ENCODE results near the gene CYTH3.

Gene CYTH3

GRCh38 chr7:6268907-6269306 lies 3.5 kb downstream of the CYTH3 start:
- no peak overlapping the region for H3K27ac ChIP-seq (ENCODE audit: low read depth, low read length)
- H3K4me3 ChIP-seq (ENCODE audit: low read depth, low read length): no peak overlapping the region
- H3K27me3 ChIP-seq (ENCODE audit: control insufficient read depth, insufficient read depth, low read length): peaks cover 18% of the 10 kb centered on the region
- no peaks in the 10 kb centered on the region for H3K36me3 ChIP-seq (ENCODE audit: control insufficient read depth, insufficient read depth, low read length)
- H3K4me1 ChIP-seq (ENCODE audit: control insufficient read depth, insufficient read depth, low read length): peaks cover 26% of the 10 kb centered on the region
- no peaks in the 10 kb centered on the region for H3K9me3 ChIP-seq (ENCODE audit: control insufficient read depth, insufficient read depth, low read length)
- no peak overlapping the region for H3K9ac ChIP-seq (ENCODE audit: low read depth, low read length)

DNA sequence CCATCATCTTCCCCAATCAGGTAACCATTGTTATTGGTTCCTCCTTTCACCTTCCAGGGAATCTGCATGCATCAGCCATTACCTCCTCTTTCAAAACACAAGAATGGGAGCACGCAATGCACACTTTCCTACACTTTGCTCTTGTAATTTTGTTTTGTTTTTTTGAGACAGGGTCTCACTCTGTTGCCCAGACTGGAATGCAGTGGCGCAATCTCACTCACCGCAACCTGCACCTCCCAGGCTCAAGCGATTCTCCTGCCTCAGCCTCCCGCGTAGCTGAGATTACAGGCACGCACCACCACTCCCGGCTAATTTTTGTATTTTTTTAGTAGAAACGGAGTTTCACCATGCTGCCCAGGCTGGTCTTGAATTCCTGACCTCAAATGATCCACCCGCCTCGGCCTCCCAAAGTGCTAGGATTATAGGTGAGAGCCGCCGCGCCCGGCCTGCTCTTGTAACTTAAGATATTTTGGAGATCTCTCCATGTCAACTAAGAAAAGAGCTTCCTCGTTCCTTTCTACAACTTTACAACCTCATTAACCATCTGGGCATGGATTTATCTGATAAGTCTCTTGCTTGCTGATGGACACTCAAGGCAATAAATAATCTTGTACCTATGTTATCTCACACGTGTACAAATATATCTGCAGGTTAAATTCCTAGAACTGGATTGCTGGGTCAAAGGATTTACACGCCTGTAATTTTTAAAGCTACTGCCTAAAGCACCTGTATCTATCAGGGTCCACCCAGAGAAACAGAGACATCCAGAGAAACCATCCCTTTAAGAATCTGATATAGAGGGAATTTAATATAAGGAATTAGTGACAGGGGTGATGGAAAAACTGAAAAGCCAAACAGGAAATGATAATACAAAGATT lies 4.2 kb downstream of the CYTH3 start:
- Histone ChIP-seq H3K36me3 (ENCODE audit: control insufficient read depth, insufficient read depth, low read length) (no peaks in the 10 kb centered on the region), H3K9me3 (ENCODE audit: control insufficient read depth, insufficient read depth, low read length) (no peaks in the 10 kb centered on the region), H3K4me3 (ENCODE audit: low read depth, low read length) (no peak overlapping the region), H3K4me1 (ENCODE audit: control insufficient read depth, insufficient read depth, low read length) (peaks cover 22% of the 10 kb centered on the region), H3K27me3 (ENCODE audit: control insufficient read depth, insufficient read depth, low read length) (peaks cover 18% of the 10 kb centered on the region), H3K27ac (ENCODE audit: low read depth, low read length) (no peak overlapping the region), H3K9ac (ENCODE audit: low read depth, low read length) (no peak overlapping the region)

DNA sequence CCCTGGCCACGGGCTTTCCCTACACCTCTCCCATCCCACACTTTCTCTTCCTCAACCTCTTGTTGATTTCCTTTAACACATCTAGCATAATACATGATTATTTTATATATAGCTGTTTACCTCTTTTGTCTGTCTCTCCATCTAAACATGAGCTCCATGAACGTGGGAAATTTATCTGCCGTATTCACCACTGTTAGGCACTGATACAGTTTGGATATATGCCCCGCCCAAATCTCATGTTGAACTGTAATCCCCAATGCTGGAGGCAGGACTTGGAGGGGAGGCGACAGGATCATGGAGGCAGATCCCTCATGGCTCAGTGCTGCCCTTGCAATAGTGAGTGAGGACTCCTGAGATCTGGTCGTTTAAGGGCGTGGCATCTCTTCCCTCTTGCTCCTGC lies 5.7 kb downstream of the CYTH3 start:
- Histone ChIP-seq H3K27me3 (ENCODE audit: control insufficient read depth, insufficient read depth, low read length) (peaks cover 15% of the 10 kb centered on the region), H3K9me3 (ENCODE audit: control insufficient read depth, insufficient read depth, low read length) (no peaks in the 10 kb centered on the region), H3K4me1 (ENCODE audit: control insufficient read depth, insufficient read depth, low read length) (peaks cover 16% of the 10 kb centered on the region), H3K27ac (ENCODE audit: low read depth, low read length) (no peak overlapping the region), H3K36me3 (ENCODE audit: control insufficient read depth, insufficient read depth, low read length) (no peaks in the 10 kb centered on the region), H3K4me3 (ENCODE audit: low read depth, low read length) (no peak overlapping the region), H3K9ac (ENCODE audit: low read depth, low read length) (no peak overlapping the region)

- Histone ChIP-seq H3K9me3 (ENCODE audit: control insufficient read depth, insufficient read depth, low read length) (no peaks in the 10 kb centered on the region), H3K36me3 (ENCODE audit: control insufficient read depth, insufficient read depth, low read length) (no peaks in the 10 kb centered on the region), H3K4me1 (ENCODE audit: control insufficient read depth, insufficient read depth, low read length) (peaks cover 29% of the 10 kb centered on the region), H3K4me3 (ENCODE audit: low read depth, low read length) (no peak overlapping the region), H3K27me3 (ENCODE audit: control insufficient read depth, insufficient read depth, low read length) (no peaks in the 10 kb centered on the region), H3K27ac (ENCODE audit: low read depth, low read length) (no peak overlapping the region), H3K9ac (ENCODE audit: low read depth, low read length) (no peak overlapping the region)
Measured at GRCh38 chr7:6262221-6262620, 10.2 kb downstream of the CYTH3 start.

DNA sequence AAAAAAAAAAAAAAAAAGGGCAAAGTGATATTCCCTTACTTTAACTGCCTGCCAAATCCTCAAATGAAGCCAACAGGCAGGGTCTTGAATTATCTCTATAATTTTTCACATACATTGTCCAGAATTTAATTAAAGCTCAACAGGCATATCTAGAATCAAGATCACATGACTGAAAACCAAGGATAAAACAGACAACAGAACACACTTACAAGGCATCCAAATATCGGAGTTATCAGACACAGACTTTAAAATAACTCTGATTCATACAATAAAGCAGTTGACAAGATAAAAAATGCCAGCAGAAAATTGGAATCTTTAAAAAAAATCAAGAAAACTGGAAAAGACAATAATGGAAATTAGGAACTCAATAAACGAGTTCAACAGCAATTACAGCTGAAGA lies 10.7 kb downstream of the CYTH3 start:
- H3K9ac ChIP-seq (ENCODE audit: low read depth, low read length): no peak overlapping the region
- H3K36me3 ChIP-seq (ENCODE audit: control insufficient read depth, insufficient read depth, low read length): no peaks in the 10 kb centered on the region
- H3K4me3 ChIP-seq (ENCODE audit: low read depth, low read length): no peak overlapping the region
- no peak overlapping the region for H3K27ac ChIP-seq (ENCODE audit: low read depth, low read length)
- no peaks in the 10 kb centered on the region for H3K27me3 ChIP-seq (ENCODE audit: control insufficient read depth, insufficient read depth, low read length)
- H3K9me3 ChIP-seq (ENCODE audit: control insufficient read depth, insufficient read depth, low read length): no peaks in the 10 kb centered on the region
- H3K4me1 ChIP-seq (ENCODE audit: control insufficient read depth, insufficient read depth, low read length): peaks cover 31% of the 10 kb centered on the region

DNA sequence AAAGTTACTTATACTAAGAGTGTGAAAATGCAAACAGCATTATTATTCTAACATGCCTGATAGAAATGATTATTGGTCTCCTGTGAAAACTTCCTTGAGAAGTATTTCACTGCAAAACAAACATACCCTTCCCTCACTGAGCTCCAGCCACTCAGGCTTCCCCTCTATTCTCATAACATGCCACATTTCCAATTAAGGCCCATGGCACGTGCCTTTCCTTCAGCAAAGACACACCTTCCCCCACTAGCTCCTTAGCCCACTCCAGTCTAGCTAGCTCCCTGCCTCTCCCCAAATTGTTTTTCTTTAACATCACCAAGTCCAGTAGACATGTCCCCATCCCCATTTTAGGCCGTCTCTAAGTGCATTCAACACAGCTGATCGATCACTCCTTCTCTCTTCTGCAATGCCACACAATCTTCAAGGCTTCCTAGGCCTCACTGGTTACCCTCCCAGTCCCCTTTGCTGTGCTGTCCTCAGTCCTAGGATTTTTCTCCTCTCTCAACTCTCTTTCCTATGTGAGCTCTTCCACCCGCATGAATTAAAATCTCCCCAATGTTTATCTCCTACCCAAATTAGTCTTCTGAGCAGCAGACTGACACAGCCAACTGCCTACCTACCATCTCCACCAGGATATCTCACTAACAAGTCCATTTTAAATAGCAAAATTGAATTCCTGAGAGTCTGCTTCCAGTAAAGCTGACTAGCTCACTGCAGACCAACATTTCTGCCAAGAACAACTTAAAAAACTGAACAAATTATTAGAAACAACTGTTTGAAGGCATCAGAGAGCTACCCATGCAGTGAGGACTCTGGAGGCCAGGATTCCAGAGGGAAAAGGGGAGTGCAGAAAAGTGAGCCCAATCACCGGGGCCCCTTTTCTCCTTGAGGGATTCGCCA lies 11.9 kb downstream of the CYTH3 start:
- Histone ChIP-seq H3K27me3 (ENCODE audit: control insufficient read depth, insufficient read depth, low read length) (no peaks in the 10 kb centered on the region), H3K9ac (ENCODE audit: low read depth, low read length) (no peak overlapping the region), H3K27ac (ENCODE audit: low read depth, low read length) (no peak overlapping the region), H3K9me3 (ENCODE audit: control insufficient read depth, insufficient read depth, low read length) (no peaks in the 10 kb centered on the region), H3K4me1 (ENCODE audit: control insufficient read depth, insufficient read depth, low read length) (peaks cover 39% of the 10 kb centered on the region), H3K4me3 (ENCODE audit: low read depth, low read length) (no peak overlapping the region), H3K36me3 (ENCODE audit: control insufficient read depth, insufficient read depth, low read length) (no peaks in the 10 kb centered on the region)

GRCh38 chr7:6259257-6259656 lies 13.2 kb downstream of the CYTH3 start:
- no peak overlapping the region for H3K4me3 ChIP-seq (ENCODE audit: low read depth, low read length)
- H3K4me1 ChIP-seq (ENCODE audit: control insufficient read depth, insufficient read depth, low read length): peaks cover 39% of the 10 kb centered on the region
- no peaks in the 10 kb centered on the region for H3K27me3 ChIP-seq (ENCODE audit: control insufficient read depth, insufficient read depth, low read length)
- H3K27ac ChIP-seq (ENCODE audit: low read depth, low read length): no peak overlapping the region
- no peaks in the 10 kb centered on the region for H3K36me3 ChIP-seq (ENCODE audit: control insufficient read depth, insufficient read depth, low read length)
- no peaks in the 10 kb centered on the region for H3K9me3 ChIP-seq (ENCODE audit: control insufficient read depth, insufficient read depth, low read length)
- no peak overlapping the region for H3K9ac ChIP-seq (ENCODE audit: low read depth, low read length)

DNA sequence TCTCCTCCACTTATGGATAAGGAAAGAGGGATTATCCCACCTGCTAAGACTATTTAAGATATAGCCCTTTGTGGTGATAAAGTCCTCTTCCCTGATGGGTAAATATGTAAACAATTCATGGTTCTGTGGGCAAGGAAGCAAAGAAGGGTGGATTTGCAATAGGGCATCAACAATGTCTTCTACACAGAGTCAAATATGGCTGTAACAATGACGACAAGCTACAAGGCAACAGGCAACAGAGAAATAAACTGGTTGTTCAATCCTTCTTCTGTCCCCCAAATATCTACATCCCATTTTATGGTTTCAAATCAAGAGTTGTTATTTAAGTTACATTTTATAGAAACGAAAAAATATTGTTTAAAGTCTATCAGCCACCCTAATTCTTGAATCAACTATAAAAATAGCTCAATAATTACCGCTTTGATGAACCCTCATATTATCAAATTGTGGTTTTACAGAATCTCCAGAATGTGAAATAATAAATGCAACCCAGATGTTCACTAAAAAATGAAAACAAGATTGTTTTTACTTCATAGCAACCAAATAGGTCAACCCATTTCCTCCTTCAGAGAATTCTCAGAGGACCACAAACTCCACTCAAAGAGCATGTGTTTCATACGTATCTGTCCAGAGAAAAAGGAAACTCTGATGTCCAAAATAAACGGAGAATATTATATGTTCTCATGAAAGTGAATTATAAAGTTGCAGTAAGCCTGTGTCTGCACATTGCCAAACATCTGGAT lies 13.8 kb downstream of the CYTH3 start:
- no peaks in the 10 kb centered on the region for H3K9me3 ChIP-seq (ENCODE audit: control insufficient read depth, insufficient read depth, low read length)
- peaks cover 39% of the 10 kb centered on the region for H3K4me1 ChIP-seq (ENCODE audit: control insufficient read depth, insufficient read depth, low read length)
- no peak overlapping the region for H3K27ac ChIP-seq (ENCODE audit: low read depth, low read length)
- H3K4me3 ChIP-seq (ENCODE audit: low read depth, low read length): no peak overlapping the region
- no peaks in the 10 kb centered on the region for H3K36me3 ChIP-seq (ENCODE audit: control insufficient read depth, insufficient read depth, low read length)
- no peak overlapping the region for H3K9ac ChIP-seq (ENCODE audit: low read depth, low read length)
- H3K27me3 ChIP-seq (ENCODE audit: control insufficient read depth, insufficient read depth, low read length): no peaks in the 10 kb centered on the region

DNA sequence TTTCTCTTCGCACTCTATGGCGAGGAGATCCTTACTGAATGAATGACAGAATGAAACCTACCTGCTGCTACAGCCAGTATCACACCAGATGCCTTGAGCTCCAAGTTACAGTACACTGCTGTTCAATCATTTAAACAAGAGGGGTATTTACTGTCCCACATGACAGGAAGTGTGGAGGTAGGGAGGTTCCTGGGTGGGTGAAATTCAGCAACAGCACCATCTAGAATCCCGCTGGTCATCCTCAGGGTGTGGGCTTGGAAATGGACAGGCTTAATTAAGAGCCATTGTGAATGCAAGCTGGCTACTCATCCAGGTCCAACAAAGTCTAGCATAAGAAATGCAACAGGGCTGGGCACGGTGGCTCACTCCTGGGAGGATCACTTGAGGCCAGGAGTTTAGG lies 14.7 kb downstream of the CYTH3 start:
- H3K4me1 ChIP-seq (ENCODE audit: control insufficient read depth, insufficient read depth, low read length): peaks cover 39% of the 10 kb centered on the region
- H3K27ac ChIP-seq (ENCODE audit: low read depth, low read length): no peak overlapping the region
- no peaks in the 10 kb centered on the region for H3K27me3 ChIP-seq (ENCODE audit: control insufficient read depth, insufficient read depth, low read length)
- no peak overlapping the region for H3K4me3 ChIP-seq (ENCODE audit: low read depth, low read length)
- no peaks in the 10 kb centered on the region for H3K9me3 ChIP-seq (ENCODE audit: control insufficient read depth, insufficient read depth, low read length)
- H3K9ac ChIP-seq (ENCODE audit: low read depth, low read length): no peak overlapping the region
- H3K36me3 ChIP-seq (ENCODE audit: control insufficient read depth, insufficient read depth, low read length): no peaks in the 10 kb centered on the region

DNA sequence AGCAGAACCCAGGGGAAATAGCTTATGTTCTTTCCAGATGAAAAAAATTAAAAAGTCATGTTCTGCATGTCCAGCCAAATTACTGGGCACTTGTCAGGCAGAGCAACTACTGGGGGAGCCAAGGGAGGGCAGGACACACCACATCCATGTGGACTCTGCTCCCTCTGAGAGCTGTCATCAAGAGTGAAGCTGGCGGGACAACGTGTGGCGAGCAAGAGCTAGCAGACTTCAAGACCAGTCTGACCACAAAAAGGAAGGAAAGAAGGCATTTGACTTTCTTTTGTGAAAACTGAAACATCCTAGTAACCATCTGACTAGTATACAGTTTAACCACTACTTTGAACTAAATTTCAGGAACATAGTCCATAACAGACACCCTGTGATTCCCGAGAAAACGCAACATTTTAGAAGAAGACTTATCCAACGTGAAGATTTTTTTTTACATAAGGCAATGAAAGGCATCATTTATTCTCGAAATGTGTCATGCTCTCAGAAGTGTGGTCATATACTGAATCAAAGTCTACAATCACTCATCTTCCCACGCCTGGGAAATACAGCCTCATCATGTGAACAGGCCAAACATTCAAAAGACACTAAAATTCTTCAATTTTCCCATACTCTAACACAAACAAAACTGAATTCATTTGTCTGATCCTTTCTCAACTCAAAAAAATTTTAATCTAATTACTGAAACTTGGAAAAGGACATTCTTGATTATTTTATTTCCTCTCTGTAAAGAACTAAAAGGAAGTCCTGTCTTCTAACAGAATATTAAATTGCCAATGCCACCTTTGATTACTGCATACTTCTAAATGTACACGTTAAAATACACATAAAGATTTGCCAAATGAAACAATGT lies 15.5 kb downstream of the CYTH3 start:
- peaks cover 39% of the 10 kb centered on the region for H3K4me1 ChIP-seq (ENCODE audit: control insufficient read depth, insufficient read depth, low read length)

More for the DNA sequence above, 15.5 kb downstream of the CYTH3 start:
- Histone ChIP-seq H3K27ac (ENCODE audit: low read depth, low read length) (no peak overlapping the region), H3K27me3 (ENCODE audit: control insufficient read depth, insufficient read depth, low read length) (no peaks in the 10 kb centered on the region), H3K9me3 (ENCODE audit: control insufficient read depth, insufficient read depth, low read length) (no peaks in the 10 kb centered on the region), H3K36me3 (ENCODE audit: control insufficient read depth, insufficient read depth, low read length) (no peaks in the 10 kb centered on the region), H3K4me3 (ENCODE audit: low read depth, low read length) (no peak overlapping the region), H3K9ac (ENCODE audit: low read depth, low read length) (no peak overlapping the region)

All from HUES48 (cell line).